ENCODE results near the gene ABLIM1.

The ABLIM1 gene

DNA sequence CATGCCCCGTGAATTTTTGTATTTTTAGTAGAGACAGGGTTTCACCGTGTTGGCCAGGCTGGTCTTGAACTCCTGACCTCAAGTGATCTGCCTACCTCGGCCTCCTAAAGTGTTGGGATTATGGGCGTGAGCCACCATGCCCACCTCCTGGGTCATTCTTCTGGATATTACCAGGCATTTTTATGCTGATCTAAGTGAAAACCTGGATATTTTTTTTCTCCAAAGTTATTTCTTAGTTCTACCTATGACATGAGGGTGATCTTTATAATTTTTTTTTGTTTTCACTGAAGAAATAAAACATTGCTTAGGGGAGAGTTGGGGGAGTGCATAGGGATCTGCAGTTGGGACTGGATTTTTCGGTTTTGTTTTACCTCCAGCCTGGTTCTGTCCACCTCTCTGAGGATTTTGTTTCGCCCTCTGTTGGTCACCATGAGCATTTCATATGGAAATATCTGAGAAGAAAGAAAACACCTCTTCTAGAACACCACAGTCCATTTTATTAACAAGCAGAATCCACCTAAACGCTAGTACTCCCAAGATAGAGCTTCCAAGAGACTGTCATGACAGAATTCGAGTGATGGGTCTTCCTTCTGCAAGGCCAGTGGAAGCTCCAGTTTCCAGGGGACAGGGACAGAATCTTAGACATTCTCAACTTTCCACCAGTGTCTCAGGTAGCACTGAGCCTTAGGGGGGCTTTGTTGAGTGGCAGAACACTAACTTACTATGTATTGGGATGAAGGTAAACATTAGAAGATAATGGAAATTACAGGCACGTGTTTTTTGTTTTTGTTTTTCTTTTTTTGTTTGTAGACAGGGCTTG lies 220.4 kb downstream of the ABLIM1 start:
- DNase-seq: no peak

- DNase-seq: no peak
Observed at GRCh38 chr10:114436941-114437340, 221.1 kb downstream of the ABLIM1 start.

GRCh38 chr10:114432566-114433093 lies 225.4 kb downstream of the ABLIM1 start:
- no peak for DNase-seq

DNA sequence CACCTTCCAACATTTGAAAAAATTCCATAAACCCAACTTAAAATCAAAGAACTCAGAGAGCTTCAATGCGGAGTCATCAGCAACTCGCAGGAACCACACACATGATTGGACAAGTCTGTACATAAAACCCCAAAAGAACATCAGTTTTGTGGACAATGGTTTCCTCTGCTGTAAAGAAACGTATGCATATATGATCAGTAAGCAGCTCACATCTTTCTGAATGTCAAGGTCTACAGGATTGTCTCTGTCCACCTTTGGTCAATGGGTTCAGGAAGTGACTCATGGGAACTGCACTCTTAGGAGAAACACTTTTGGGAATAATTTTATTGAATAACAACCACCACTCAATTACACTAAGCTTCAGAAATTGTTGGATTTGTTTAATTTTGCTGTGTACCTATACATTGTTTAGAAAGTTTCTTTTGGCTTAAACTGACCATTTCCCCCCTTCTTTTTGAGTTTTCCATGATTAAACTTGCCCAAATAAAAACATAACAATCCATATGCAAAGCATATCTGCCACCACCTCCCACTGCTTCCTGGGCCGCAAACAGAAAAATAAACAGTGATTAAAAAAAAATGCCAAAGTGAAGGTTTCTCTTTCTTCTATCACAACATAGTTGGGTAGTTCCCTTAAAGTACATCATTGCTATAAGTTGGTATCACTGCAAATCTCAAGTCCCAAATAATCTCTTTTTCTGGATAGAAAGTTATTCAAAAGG lies 226.5 kb downstream of the ABLIM1 start:
- no peak for DNase-seq

GRCh38 chr10:114430688-114431413 lies 227.2 kb downstream of the ABLIM1 start:
- no peak for DNase-seq

GRCh38 chr10:114429581-114430335 lies 228.3 kb downstream of the ABLIM1 start:
- no peak for DNase-seq

DNA sequence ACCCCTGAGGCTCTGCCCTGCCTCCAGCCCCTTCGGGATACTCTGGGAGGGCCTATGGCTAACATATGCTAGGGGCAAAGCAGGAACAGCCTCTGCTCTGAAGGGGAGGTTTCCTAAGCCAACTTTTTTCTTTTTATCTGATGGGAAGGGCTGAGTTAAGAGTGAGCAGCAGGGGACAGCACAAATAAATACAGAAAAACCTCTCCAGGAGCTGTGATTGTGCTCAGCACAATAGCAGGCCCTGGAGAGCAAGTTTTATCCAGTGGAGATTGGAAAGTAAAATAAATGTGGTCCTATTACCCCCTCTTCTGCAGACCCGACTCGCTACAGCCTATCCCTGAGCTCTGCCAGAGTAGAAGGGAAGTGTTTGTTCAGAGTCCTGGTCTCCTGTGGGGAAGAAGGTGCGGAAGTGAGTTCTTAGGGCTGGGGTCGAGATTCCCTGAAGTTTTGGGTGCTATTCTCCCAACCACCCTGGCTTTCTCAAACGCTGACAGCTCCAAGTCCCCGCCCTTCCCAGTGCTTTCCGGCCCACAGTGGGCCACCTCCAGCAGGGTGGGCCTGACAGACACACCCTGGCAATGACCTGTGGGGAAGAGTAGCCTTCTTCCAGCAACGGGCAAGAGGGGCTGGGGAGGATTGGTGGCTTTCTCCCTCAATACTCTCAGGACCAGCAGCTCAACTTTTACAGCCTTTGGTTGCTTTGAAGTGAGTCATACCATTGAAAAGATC lies 230.8 kb downstream of the ABLIM1 start:
- DNase-seq: no peak

DNA sequence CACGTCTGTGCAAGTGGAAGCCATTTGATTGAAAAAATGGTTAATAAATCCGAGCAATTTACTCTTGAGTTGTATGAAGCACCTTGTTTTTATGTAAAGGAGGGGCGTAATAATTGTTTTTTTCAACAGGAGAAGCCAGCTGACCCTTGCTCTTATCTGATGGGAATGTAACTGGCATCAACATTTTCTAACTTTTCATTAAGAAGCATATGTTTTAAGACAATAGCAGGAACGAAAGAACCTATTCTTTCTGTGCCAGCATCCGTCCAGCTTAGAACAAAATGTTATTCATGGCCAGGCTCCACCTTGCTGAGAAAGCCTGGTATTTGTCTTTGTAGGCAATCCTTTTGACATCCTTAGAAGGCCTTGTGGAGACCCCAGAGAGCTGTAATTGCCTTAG lies 231.6 kb downstream of the ABLIM1 start:
- no peak for DNase-seq

DNA sequence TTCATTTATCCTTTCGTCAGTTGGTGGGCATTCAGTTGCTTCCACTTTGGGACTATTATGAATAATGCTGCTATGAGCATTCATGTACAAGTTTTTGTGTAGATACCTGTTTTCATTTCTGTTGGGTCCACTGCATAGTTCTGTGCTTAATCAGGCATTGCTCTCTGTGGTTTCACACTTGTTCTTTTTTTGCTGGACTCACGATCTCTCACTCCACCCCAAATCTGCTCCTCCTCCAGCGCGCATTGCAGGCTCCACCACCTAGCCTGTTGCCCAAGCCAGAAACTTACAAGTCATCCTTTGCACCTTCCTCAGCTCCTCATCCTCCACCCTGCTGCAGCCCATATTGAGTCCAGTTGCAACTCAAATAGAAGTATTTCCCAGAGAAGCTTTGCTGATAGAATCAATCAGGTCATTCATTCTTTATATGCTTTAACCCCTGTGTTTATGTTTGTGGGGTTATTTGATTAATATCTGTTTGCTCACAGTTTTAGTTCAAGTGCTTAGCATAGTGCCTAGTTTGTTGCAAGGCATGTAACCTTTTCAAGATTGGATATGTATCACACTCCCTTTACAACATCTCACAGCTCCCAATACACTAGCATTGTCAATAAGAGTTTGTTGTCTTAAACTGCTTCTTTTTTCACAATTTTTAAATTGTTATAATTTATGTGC lies 237.1 kb downstream of the ABLIM1 start:
- DNase-seq: no peak

DNA sequence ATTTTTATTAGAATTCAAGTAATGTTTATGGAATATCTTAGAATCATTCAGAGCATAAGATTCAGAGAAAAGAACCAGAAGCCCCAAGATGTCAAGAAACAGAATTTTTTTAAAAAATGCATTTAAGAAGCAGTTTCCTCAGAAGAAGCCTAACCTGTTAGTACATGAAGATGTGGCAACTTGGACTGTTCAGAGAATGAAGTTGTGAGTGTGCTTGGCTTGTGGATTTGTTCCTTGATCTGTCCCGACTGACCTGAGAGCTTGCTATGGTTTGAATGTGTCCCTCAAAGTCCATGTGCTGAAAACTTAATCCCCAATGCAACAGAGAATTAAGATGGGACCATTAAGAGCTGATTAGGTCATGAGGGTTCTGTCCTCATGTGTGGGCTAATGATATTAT lies 240.0 kb downstream of the ABLIM1 start:
- DNase-seq: no peak

DNA sequence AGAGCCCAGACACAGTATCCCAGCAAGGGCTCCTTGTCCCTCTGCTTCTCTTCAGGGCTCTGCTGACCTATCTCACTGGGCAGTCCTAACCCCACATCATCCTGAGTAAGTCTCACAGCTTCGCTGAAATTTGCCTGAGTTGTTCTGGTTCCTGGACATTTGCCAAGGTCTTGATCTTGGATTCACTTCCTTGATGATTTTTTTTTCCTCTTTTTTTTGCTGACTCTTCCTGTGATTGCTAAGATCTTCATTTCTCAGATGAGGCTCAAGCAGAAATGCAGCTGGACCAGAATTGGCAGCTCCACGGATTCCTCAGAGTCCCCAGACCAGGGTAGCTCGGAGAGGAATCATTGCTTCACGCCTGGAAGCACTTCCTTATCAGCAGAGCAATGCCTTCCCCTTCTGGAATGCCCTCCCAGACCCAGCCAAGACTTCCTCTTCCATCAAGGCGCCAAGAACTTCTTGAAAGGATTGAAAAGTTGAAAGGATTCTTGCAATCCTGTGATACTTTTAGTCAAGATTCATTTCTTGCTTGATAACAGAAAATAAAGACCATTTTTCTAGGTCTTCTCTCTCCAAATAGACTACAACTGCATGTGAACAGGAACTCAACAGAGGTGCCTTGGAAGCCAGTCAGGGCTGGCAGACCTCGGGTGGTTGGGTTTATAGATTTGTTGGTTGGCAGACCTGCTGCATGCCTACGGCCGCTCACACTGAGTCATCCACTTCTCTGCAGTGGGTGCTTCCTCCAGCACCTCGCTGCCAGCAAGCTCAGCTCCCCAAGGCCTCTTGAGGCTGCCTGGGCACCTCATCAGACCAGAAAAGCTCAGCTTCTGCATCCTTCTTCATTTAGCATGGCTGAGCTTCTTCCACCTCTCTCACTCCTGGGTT lies 244.9 kb downstream of the ABLIM1 start:
- DNase-seq: no peak

GRCh38 chr10:114408968-114409444 lies 249.1 kb downstream of the ABLIM1 start:
- DNase-seq: no peak

DNA sequence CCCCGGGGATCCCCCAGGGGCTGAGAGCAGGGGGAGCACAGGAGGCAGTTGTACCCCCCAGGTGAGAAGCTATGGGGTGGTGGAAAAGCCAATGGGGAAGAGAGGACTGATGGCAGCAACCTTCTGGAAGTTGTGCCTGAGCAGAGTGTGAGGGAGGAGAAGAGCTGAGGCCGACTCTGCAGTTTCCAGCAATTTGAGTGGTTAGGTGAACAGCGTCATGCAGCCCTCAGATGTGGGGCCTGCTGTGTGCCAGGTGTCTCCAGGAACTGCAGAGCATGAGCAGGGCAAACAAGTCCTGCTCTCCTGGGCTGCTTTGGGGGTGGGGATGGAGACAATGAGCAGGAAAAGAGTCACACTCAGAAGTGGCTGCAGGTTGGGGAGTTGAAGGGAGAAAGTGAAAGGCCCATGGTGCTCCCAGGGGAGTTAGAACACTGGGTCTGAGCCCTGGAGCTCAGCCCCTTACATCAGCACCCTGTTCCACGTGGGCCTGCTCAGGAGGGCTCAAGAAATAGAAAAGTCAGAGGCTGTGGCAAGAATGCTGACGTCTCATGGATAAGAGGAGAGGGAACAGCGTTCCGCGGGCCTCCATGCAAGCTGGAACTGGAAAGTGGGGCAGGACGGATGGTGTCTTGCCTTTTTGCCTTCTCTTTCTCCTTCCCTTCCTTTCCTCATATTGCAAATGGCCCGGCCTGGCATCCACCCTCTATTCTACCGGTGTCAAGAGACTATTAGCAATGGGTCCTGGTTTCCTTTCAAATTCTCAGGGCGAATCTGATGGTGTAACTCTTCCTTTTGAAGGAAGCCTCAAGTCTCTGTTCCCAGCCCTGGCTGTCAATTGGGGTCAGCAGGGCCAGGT lies 249.7 kb downstream of the ABLIM1 start:
- DNase-seq: no peak

GRCh38 chr10:114406455-114406854 lies 251.6 kb downstream of the ABLIM1 start:
- no peak for DNase-seq

GRCh38 chr10:114405011-114405350 lies 253.1 kb downstream of the ABLIM1 start:
- no peak for DNase-seq

GRCh38 chr10:114404171-114405010 lies 253.7 kb downstream of the ABLIM1 start, which contains the start of gene AFAP1L2:
Gene AFAP1L2 (minus strand): TSS chr10:114404502. CDS start chr10:114404455, 47 bp downstream.
- DNase-seq: no peak

GRCh38 chr10:114403541-114404161 lies 254.4 kb downstream of the ABLIM1 start:
- DNase-seq: no peak
